ENCODE data around the gene VMP1. TPM values are rescaled to one million over a fixed set of nuclear protein-coding genes. Genes with fewer than 3 reads are reported as not detected.

Gene VMP1
- total and polyA plus RNA-seq, 2 donors (not counting 1 experiment from before 2014, with no cell fraction given), result 125 to 235 TPM

GRCh38 chr17:59712862-59713261, 5.4 kb downstream of the VMP1 start:
- H3K4me3 ChIP-seq (replicated peaks in 1 of 4; ENCODE audit: control extremely low read depth in 1 of 4, insufficient read depth in 1 of 4, low read depth in 3 of 4, low read length in 4 of 4), result no peak overlapping the region

GRCh38 chr17:59714255-59714654, 6.8 kb downstream of the VMP1 start:
- H2AFZ ChIP-seq (ENCODE audit: low read length), result no peak overlapping the region
- H3K4me2 ChIP-seq (ENCODE audit: extremely low read depth, insufficient read depth, low read length), result no peak overlapping the region
- H3K79me2 ChIP-seq (ENCODE audit: control insufficient read depth, insufficient read depth, low read length), result peaks cover 68% of the 10 kb centered on the region
- H3K4me3 ChIP-seq (replicated peaks in 1 of 4; ENCODE audit: control extremely low read depth in 1 of 4, insufficient read depth in 1 of 4, low read depth in 3 of 4, low read length in 4 of 4), result no peak overlapping the region
- TF ChIP-seq EZH2 (IDR thresholded peaks at IDR 0.05; ENCODE audit: low read length, missing control alignments) (no peak), CTCF (conservative IDR thresholded peaks at IDR 0.05 in 1 of 2, IDR thresholded peaks at IDR 0.05 in 1 of 2; ENCODE audit: low read depth in 1 of 2, low read length in 2 of 2) (no peak)
- no peaks in the 10 kb centered on the region for H4K20me1 ChIP-seq (ENCODE audit: control insufficient read depth, extremely low read depth, insufficient read depth, low read length)
- H3K27me3 ChIP-seq (ENCODE audit: control insufficient read depth, insufficient read depth, low read length), result no peaks in the 10 kb centered on the region
- no peaks in the 10 kb centered on the region for H3K9me3 ChIP-seq (ENCODE audit: control insufficient read depth, insufficient read depth, low read depth, low read length)
- no peak overlapping the region for H3K9ac ChIP-seq (ENCODE audit: insufficient read depth, low read length)
- H3K4me1 ChIP-seq (ENCODE audit: control insufficient read depth, extremely low read depth, insufficient read depth, low read length), result peaks cover under 1% of the 10 kb centered on the region
- H3K36me3 ChIP-seq (ENCODE audit: control insufficient read depth, insufficient read depth, low read length), result peaks cover 1% of the 10 kb centered on the region
- H3K27ac ChIP-seq (ENCODE audit: insufficient read depth, low read length), result no peak overlapping the region
- no peak for DNase-seq (ENCODE audit: low read depth in 2 of 2)

More at GRCh38 chr17:59712862-59713261, 5.4 kb downstream of the VMP1 start:
- Histone ChIP-seq H2AFZ (ENCODE audit: low read length) (no peak overlapping the region), H3K27me3 (ENCODE audit: control insufficient read depth, insufficient read depth, low read length) (no peaks in the 10 kb centered on the region), H3K27ac (ENCODE audit: insufficient read depth, low read length) (no peak overlapping the region), H3K79me2 (ENCODE audit: control insufficient read depth, insufficient read depth, low read length) (peaks cover 74% of the 10 kb centered on the region), H3K4me2 (ENCODE audit: extremely low read depth, insufficient read depth, low read length) (no peak overlapping the region), H3K4me1 (ENCODE audit: control insufficient read depth, extremely low read depth, insufficient read depth, low read length) (peaks cover 4% of the 10 kb centered on the region), H3K36me3 (ENCODE audit: control insufficient read depth, insufficient read depth, low read length) (peaks cover 1% of the 10 kb centered on the region), H3K9me3 (ENCODE audit: control insufficient read depth, insufficient read depth, low read depth, low read length) (no peaks in the 10 kb centered on the region), H3K9ac (ENCODE audit: insufficient read depth, low read length) (no peak overlapping the region), H4K20me1 (ENCODE audit: control insufficient read depth, extremely low read depth, insufficient read depth, low read length) (no peaks in the 10 kb centered on the region)
- no peak for DNase-seq (ENCODE audit: low read depth in 2 of 2)
- TF ChIP-seq EZH2 (IDR thresholded peaks at IDR 0.05; ENCODE audit: low read length, missing control alignments) (no peak), CTCF (conservative IDR thresholded peaks at IDR 0.05 in 1 of 2, IDR thresholded peaks at IDR 0.05 in 1 of 2; ENCODE audit: low read depth in 1 of 2, low read length in 2 of 2) (no peak)

- Histone ChIP-seq H3K9ac (ENCODE audit: insufficient read depth, low read length) (no peak overlapping the region), H3K79me2 (ENCODE audit: control insufficient read depth, insufficient read depth, low read length) (peaks cover 59% of the 10 kb centered on the region), H4K20me1 (ENCODE audit: control insufficient read depth, extremely low read depth, insufficient read depth, low read length) (no peaks in the 10 kb centered on the region), H3K4me3 (replicated peaks in 1 of 4; ENCODE audit: control extremely low read depth in 1 of 4, insufficient read depth in 1 of 4, low read depth in 3 of 4, low read length in 4 of 4) (no peak overlapping the region), H3K4me1 (ENCODE audit: control insufficient read depth, extremely low read depth, insufficient read depth, low read length) (no peaks in the 10 kb centered on the region), H3K27ac (ENCODE audit: insufficient read depth, low read length) (no peak overlapping the region), H2AFZ (ENCODE audit: low read length) (no peak overlapping the region), H3K36me3 (ENCODE audit: control insufficient read depth, insufficient read depth, low read length) (peaks cover 1% of the 10 kb centered on the region), H3K9me3 (ENCODE audit: control insufficient read depth, insufficient read depth, low read depth, low read length) (no peaks in the 10 kb centered on the region), H3K27me3 (ENCODE audit: control insufficient read depth, insufficient read depth, low read length) (no peaks in the 10 kb centered on the region), H3K4me2 (ENCODE audit: extremely low read depth, insufficient read depth, low read length) (no peak overlapping the region)
- TF ChIP-seq CTCF (conservative IDR thresholded peaks at IDR 0.05 in 1 of 2, IDR thresholded peaks at IDR 0.05 in 1 of 2; ENCODE audit: low read depth in 1 of 2, low read length in 2 of 2) (no peak), EZH2 (IDR thresholded peaks at IDR 0.05; ENCODE audit: low read length, missing control alignments) (no peak)
- no peak for DNase-seq (ENCODE audit: low read depth in 2 of 2)
These were observed 9.0 kb downstream of the VMP1 start for GRCh38 chr17:59716427-59716826.
